GM18508 (cell line): ENCODE results near the gene COL1A1.

Experiments used
- ATAC-seq: cut with Tn5 transposase; IDR thresholded peaks from one replicate; pipeline ENCODE4 v1.9.1; 2021; ENCODE audit warnings: moderate number of reproducible peaks; ENCODE audit not compliant: insufficient read depth, unreplicated experiment

Gene COL1A1

GRCh38 chr17:50175035-50175807 lies 26.2 kb downstream of the COL1A1 start:
- ATAC-seq = no peak

GRCh38 chr17:50174444-50174843 lies 27.0 kb downstream of the COL1A1 start:
- no peak for ATAC-seq

- no peak for ATAC-seq
These were observed 28.0 kb downstream of the COL1A1 start for GRCh38 chr17:50173335-50173941.

GRCh38 chr17:50172936-50173334 lies 28.5 kb downstream of the COL1A1 start:
- ATAC-seq = no peak

- ATAC-seq = no peak
These were observed 29.3 kb downstream of the COL1A1 start for GRCh38 chr17:50172130-50172529.

- ATAC-seq = no peak
These were observed 29.9 kb downstream of the COL1A1 start for GRCh38 chr17:50171371-50172071.

GRCh38 chr17:50170662-50171370 lies 30.6 kb downstream of the COL1A1 start:
- ATAC-seq = no peak

- ATAC-seq = no peak
These were observed 31.5 kb downstream of the COL1A1 start for GRCh38 chr17:50169881-50170459.

- no peak for ATAC-seq
These were observed 32.2 kb downstream of the COL1A1 start for GRCh38 chr17:50169121-50169764.

- no peak for ATAC-seq
These were observed 33.1 kb downstream of the COL1A1 start for GRCh38 chr17:50168319-50168718.

GRCh38 chr17:50167371-50167770 lies 34.1 kb downstream of the COL1A1 start:
- ATAC-seq = no peak

GRCh38 chr17:50166518-50167181 lies 34.8 kb downstream of the COL1A1 start:
- ATAC-seq = no peak

GRCh38 chr17:50165867-50166517 lies 35.4 kb downstream of the COL1A1 start, which contains the start of gene SGCA:
SGCA (plus strand) TSS chr17:50166005; CDS start chr17:50166041, 36 bp downstream.
- no peak for ATAC-seq

- no peak for ATAC-seq
These were observed 36.0 kb downstream of the COL1A1 start for GRCh38 chr17:50165466-50165865.

GRCh38 chr17:50165066-50165465 lies 36.4 kb downstream of the COL1A1 start:
- ATAC-seq = no peak

- no peak for ATAC-seq
These were observed 36.8 kb downstream of the COL1A1 start for GRCh38 chr17:50164697-50164988.

GRCh38 chr17:50163843-50164696 lies 37.4 kb downstream of the COL1A1 start:
- ATAC-seq = no peak
